ENCODE data around the gene DNAH7. TPM values are rescaled to one million over a fixed set of nuclear protein-coding genes. Genes with fewer than 3 reads are reported as not detected.

Gene DNAH7
- total and polyA plus RNA-seq, 7 donors: 0.04 to 0.29 (median 0.10) TPM; not detected in 1

- no peak for TF ChIP-seq CTCF (IDR thresholded peaks at IDR 0.05)
- intact Hi-C loops (cut with DNase I): loop anchor here in 1 of 2 donors (5.0 to 10.0 kb wide), 4 partner anchors 98 to 560 kb away; partner anchors contain the start of genes CCDC150 and STK17B
- H3K36me3 ChIP-seq (ENCODE audit: insufficient read depth in 1 of 2, low read depth in 1 of 2): no peaks in the 10 kb centered on the region
Observed at GRCh38 chr2:196074631-196075030, 6.0 kb upstream of the DNAH7 start.

GRCh38 chr2:196073521-196073920, 4.9 kb upstream of the DNAH7 start:
- Histone ChIP-seq H3K27me3 (ENCODE audit: insufficient read depth in 3 of 3, low read length in 2 of 3) (no peaks in the 10 kb centered on the region), H3K4me3 (no peak overlapping the region), H3K9me3 (no peaks in the 10 kb centered on the region), H3K4me1 (no peaks in the 10 kb centered on the region), H3K27ac (no peak overlapping the region), H3K36me3 (ENCODE audit: insufficient read depth in 1 of 2, low read depth in 1 of 2) (no peaks in the 10 kb centered on the region)
- WGBS, 3 donors: 44 to 55% (median 44%) methylated on average over 2 of the region's 2 CpGs
- no peak for DNase-seq
- no peak for ATAC-seq
- intact Hi-C loops (cut with DNase I): loop anchor here in 1 of 2 donors (10.0 kb wide), 2 partner anchors 221 to 561 kb away; partner anchors contain the start of gene CCDC150
- TF ChIP-seq CTCF (IDR thresholded peaks at IDR 0.05): no peak

More at GRCh38 chr2:196074631-196075030, 6.0 kb upstream of the DNAH7 start:
- Histone ChIP-seq H3K27ac (no peak overlapping the region), H3K4me1 (no peaks in the 10 kb centered on the region), H3K27me3 (ENCODE audit: insufficient read depth in 3 of 3, low read length in 2 of 3) (no peaks in the 10 kb centered on the region), H3K4me3 (no peak overlapping the region), H3K9me3 (no peaks in the 10 kb centered on the region)
- DNase-seq (no peak), ATAC-seq (no peak)

- no peak for DNase-seq
- 22 to 29% (median 22%) methylated on average over 3 of the region's 3 CpGs for WGBS, 3 donors
- H3K27ac ChIP-seq: no peak overlapping the region
- ATAC-seq: no peak
- H3K4me1 ChIP-seq: peaks cover 5% of the 10 kb centered on the region
- intact Hi-C loops (cut with DNase I): no loop called here
- no peak for TF ChIP-seq CTCF (IDR thresholded peaks at IDR 0.05)
- no peaks in the 10 kb centered on the region for H3K36me3 ChIP-seq (ENCODE audit: insufficient read depth in 1 of 2, low read depth in 1 of 2)
- H3K9me3 ChIP-seq: no peaks in the 10 kb centered on the region
- no peak overlapping the region for H3K4me3 ChIP-seq
- peaks cover 0 to 2% (median 0%) of the 10 kb centered on the region in 3 donors for H3K27me3 ChIP-seq (ENCODE audit: insufficient read depth in 3 of 3, low read length in 2 of 3)
Observed at GRCh38 chr2:196067088-196067382, 1.6 kb downstream of the DNAH7 start.

- DNase-seq (no peak), ATAC-seq (no peak)
- intact Hi-C loops (cut with DNase I): no loop called here
- Histone ChIP-seq H3K4me3 (no peak overlapping the region), H3K27me3 (ENCODE audit: insufficient read depth in 3 of 3, low read length in 2 of 3) (peaks cover 0 to 2% (median 0%) of the 10 kb centered on the region in 3 donors), H3K27ac (no peak overlapping the region), H3K4me1 (peaks cover 5% of the 10 kb centered on the region), H3K36me3 (ENCODE audit: insufficient read depth in 1 of 2, low read depth in 1 of 2) (no peaks in the 10 kb centered on the region), H3K9me3 (no peaks in the 10 kb centered on the region)
- peak; percentile 51 for TF ChIP-seq CTCF (IDR thresholded peaks at IDR 0.05)
- 40 to 50% (median 45%) methylated on average over 3 of the region's 3 CpGs for WGBS, 3 donors
Observed at GRCh38 chr2:196066291-196067087, 2.1 kb downstream of the DNAH7 start.

Measured in psoas muscle (tissue), 8 donors.